ENCODE measurements around the gene LRFN5. TPM values are rescaled to one million over a fixed set of nuclear protein-coding genes. Genes with fewer than 3 reads are reported as not detected.

LRFN5 gene
- total and polyA plus RNA-seq, 7 donors: under 0.01 to 13.7 (median 5.4) TPM; not detected in 1

DNA sequence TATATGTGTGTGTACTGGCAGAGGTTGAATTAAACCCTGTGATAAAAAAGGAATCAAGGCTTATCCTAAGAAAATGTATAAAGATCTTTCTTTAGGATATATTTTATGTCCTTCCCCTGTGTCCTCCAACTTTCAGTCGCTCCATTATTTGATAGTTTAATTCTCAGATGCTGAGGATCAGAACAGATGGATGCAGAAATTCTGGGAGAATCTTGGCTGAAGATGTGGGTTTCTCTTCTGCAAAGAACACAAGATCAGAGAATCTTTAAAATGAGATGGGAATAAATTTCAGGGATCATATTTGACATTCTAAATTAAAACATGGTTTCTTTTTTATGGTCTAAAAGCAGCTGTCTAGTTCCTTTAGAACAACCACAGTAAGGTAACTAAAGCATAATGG lies 37.9 kb downstream of the LRFN5 start:
- no peaks in the 10 kb centered on the region for H3K27me3 ChIP-seq
- no peak overlapping the region for H3K27ac ChIP-seq
- no peak for DNase-seq
- intact Hi-C loops (cut with DNase I): no loop called here
- WGBS, 2 donors: 86% methylated on average over 1 of the region's 1 CpG
- no peaks in the 10 kb centered on the region for H3K36me3 ChIP-seq
- H3K9me3 ChIP-seq: no peaks in the 10 kb centered on the region
- TF ChIP-seq POLR2A (IDR thresholded peaks at IDR 0.05): no peak
- TF ChIP-seq, protein P1, sequence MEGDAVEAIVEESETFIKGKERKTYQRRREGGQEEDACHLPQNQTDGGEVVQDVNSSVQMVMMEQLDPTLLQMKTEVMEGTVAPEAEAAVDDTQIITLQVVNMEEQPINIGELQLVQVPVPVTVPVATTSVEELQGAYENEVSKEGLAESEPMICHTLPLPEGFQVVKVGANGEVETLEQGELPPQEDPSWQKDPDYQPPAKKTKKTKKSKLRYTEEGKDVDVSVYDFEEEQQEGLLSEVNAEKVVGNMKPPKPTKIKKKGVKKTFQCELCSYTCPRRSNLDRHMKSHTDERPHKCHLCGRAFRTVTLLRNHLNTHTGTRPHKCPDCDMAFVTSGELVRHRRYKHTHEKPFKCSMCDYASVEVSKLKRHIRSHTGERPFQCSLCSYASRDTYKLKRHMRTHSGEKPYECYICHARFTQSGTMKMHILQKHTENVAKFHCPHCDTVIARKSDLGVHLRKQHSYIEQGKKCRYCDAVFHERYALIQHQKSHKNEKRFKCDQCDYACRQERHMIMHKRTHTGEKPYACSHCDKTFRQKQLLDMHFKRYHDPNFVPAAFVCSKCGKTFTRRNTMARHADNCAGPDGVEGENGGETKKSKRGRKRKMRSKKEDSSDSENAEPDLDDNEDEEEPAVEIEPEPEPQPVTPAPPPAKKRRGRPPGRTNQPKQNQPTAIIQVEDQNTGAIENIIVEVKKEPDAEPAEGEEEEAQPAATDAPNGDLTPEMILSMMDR (IDR thresholded peaks at IDR 0.05): no peak
- TF ChIP-seq EP300 (IDR thresholded peaks at IDR 0.05): no peak
- peaks cover 0 to 5% (median 0%) of the 10 kb centered on the region in 4 donors for H3K4me1 ChIP-seq
- no peak overlapping the region for H3K4me3 ChIP-seq

DNA sequence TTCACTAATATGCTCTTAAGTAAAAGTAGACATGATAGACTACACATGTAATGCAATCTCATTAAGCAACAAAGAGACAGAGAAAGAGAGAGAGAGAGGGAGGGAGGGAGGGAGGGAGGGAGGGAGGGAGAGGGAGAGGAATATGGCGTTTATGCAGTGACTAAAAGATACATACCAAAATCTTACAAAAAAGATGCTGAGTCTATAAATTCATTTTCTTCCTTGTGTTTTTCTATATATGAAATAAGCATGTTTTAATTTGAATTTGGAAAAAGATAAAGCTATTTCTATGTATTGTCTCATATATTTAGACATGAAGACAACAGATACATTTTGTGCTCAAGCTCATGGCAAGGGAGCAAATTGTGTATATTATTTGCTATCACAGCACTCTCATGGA lies 44.1 kb downstream of the LRFN5 start:
- Histone ChIP-seq H3K4me1 (no peaks in the 10 kb centered on the region), H3K4me3 (no peak overlapping the region), H3K36me3 (no peaks in the 10 kb centered on the region), H3K27me3 (no peaks in the 10 kb centered on the region), H3K9me3 (no peaks in the 10 kb centered on the region), H3K27ac (no peak overlapping the region)
- TF ChIP-seq, protein P1 (IDR thresholded peaks at IDR 0.05): no peak
- TF ChIP-seq POLR2AphosphoS5 (IDR thresholded peaks at IDR 0.05) (no peak), POLR2A (IDR thresholded peaks at IDR 0.05) (no peak), EP300 (IDR thresholded peaks at IDR 0.05) (no peak)
- intact Hi-C loops (cut with DNase I): no loop called here
- 68 to 90% methylated on average over 1 of the region's 1 CpG for WGBS, 2 donors
- no peak for DNase-seq

DNA sequence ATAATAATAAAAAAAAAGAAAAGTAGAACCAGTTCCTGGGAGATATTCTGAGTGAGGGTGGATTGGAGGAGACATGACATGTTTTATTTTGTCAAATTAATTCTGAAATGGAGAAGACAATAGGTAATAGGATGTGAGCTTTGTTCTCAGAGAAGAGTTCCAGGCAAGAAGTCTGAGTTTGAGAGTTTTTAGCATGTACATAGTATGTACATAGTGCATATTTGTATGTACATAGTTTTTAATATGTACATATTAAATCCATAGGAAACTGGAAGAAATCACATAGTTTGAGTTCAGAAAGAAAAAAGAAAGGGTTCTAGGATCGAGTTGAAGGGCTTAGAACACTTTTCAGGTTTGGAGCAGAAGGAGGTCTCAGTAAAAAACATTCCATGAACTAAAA lies 47.5 kb downstream of the LRFN5 start:
- no peak for DNase-seq
- 11 to 54% methylated on average over 1 of the region's 1 CpG for WGBS, 2 donors
- intact Hi-C loops (cut with DNase I): no loop called here
- TF ChIP-seq EP300 (IDR thresholded peaks at IDR 0.05) (no peak), POLR2AphosphoS5 (IDR thresholded peaks at IDR 0.05) (no peak), POLR2A (IDR thresholded peaks at IDR 0.05) (no peak)
- TF ChIP-seq, protein P1 (IDR thresholded peaks at IDR 0.05): no peak
- Histone ChIP-seq H3K27ac (no peak overlapping the region), H3K4me1 (no peaks in the 10 kb centered on the region), H3K4me3 (no peak overlapping the region), H3K9me3 (no peaks in the 10 kb centered on the region), H3K27me3 (no peaks in the 10 kb centered on the region), H3K36me3 (no peaks in the 10 kb centered on the region)

DNA sequence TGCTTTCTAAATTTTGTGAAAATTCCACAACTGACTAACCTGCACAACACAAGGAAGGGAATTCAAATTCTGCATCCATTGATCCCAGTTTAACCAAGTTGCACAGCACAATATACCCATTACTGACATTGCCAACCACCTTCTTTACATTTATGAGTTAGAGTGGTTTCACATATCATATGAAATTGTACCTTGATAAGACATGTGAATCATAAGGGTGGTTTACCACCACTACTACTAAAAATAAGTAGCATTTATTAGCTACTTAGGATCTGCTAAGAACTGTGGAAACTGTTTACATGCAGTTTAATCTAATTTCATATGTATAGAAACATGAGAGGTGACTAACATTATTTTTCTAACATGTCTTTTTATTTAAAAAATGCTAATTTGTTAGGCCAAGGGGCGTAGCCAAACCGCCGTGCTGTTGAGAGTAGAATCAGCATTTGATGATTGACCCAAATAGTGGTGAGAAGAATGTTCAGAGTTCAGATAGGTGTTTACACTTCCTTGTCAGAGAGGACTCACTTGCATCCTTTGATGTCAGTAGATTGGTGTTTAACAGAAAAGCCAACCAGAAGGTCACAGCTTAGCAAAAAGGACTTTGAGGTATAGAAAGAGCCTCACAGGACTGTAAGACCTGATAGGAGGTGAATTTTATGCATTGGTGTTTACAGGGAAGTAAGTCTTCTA lies 56.2 kb downstream of the LRFN5 start:
- Histone ChIP-seq H3K27me3 (no peaks in the 10 kb centered on the region), H3K36me3 (no peaks in the 10 kb centered on the region), H3K4me3 (no peak overlapping the region), H3K27ac (no peak overlapping the region), H3K9me3 (no peaks in the 10 kb centered on the region), H3K4me1 (no peaks in the 10 kb centered on the region)
- intact Hi-C loops (cut with DNase I): no loop called here
- no peak for DNase-seq
- TF ChIP-seq POLR2A (IDR thresholded peaks at IDR 0.05) (no peak), EP300 (IDR thresholded peaks at IDR 0.05) (no peak), POLR2AphosphoS5 (IDR thresholded peaks at IDR 0.05) (no peak)
- TF ChIP-seq, protein P1 (IDR thresholded peaks at IDR 0.05): no peak
- 65 to 76% methylated on average over 3 of the region's 3 CpGs for WGBS, 2 donors

DNA sequence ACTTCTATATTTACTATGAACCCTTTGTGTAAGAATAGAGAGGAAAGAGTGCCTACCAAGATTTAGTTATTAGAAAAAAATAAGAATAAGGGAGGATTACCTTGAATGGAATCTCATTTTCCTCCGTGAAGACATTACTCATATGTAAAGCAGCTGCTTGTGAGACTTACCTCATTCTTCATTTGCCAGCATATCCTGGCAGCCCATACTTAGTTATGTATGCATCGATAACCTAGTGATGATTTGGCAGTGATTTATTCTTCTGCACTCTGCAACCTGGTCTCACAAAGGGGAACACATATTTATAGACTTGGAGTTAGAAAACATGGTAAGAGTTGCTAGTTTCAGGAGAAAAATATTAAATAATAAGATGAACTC lies 56.8 kb downstream of the LRFN5 start:
- H3K27me3 ChIP-seq: no peaks in the 10 kb centered on the region
- no peak overlapping the region for H3K27ac ChIP-seq
- whole genome bisulfite sequencing, 2 donors: 72 to 82% methylated on average over 2 of the region's 2 CpGs
- no peak overlapping the region for H3K4me3 ChIP-seq
- intact Hi-C loops (cut with DNase I): no loop called here
- TF ChIP-seq, protein P1 (IDR thresholded peaks at IDR 0.05): no peak
- no peak for TF ChIP-seq POLR2A (IDR thresholded peaks at IDR 0.05)
- H3K36me3 ChIP-seq: no peaks in the 10 kb centered on the region
- H3K4me1 ChIP-seq: no peaks in the 10 kb centered on the region
- no peaks in the 10 kb centered on the region for H3K9me3 ChIP-seq
- no peak for DNase-seq
